Mesendoderm (in vitro differentiated cells): ENCODE data around the gene KLHL35.

Experiments
- DNase-seq: peaks from one replicate; pipeline ENCODE4 v3.0.0; 2013
- H2AK5ac ChIP-seq: 2 replicates; pipeline ENCODE4 v1.6.1; 2013; ENCODE audit warnings: low read length, inconsistent platforms
- H2BK120ac ChIP-seq: 2 replicates; pipeline ENCODE4 v1.6.1; 2013; ENCODE audit warnings: low read depth, mild to moderate bottlenecking, low read length, moderate library complexity, mixed read lengths
- H2BK15ac ChIP-seq: replicated peaks from 2 replicates; pipeline ENCODE4 v1.6.1; 2013; ENCODE audit warnings: low read depth, mild to moderate bottlenecking, moderate library complexity
- H2BK5ac ChIP-seq: 2 replicates; pipeline ENCODE4 v1.6.1; 2013; ENCODE audit warnings: low read length, inconsistent platforms
- H3K18ac ChIP-seq: 2 replicates; pipeline ENCODE4 v1.6.1; 2013; ENCODE audit warnings: mild to moderate bottlenecking, low read length, mixed read lengths
- H3K23ac ChIP-seq: one replicate; pipeline ENCODE4 v1.6.1; 2013; ENCODE audit warnings: low read length
- H3K27ac ChIP-seq: 2 replicates; pipeline ENCODE4 v1.5.1; 2013; ENCODE audit warnings: low read depth, mild to moderate bottlenecking, inconsistent platforms, low read length, moderate library complexity
- H3K27me3 ChIP-seq: 2 replicates; pipeline ENCODE4 v1.6.1; 2013; ENCODE audit warnings: low read length, control low read depth, mild to moderate bottlenecking, inconsistent platforms; ENCODE audit not compliant: insufficient read depth, poor library complexity
- H3K36me3 ChIP-seq: 2 replicates; pipeline ENCODE4 v1.6.1; 2013; ENCODE audit warnings: low read length, inconsistent platforms; ENCODE audit not compliant: control insufficient read depth, insufficient read depth
- H3K4ac ChIP-seq: one replicate; pipeline ENCODE4 v1.6.1; 2013; ENCODE audit warnings: low read depth, mild to moderate bottlenecking, low read length, moderate library complexity
- H3K4me1 ChIP-seq: 2 replicates; pipeline ENCODE4 v1.6.1; 2013; ENCODE audit warnings: low read depth, low read length, inconsistent platforms; ENCODE audit not compliant: control insufficient read depth
- H3K4me2 ChIP-seq: 2 replicates; pipeline ENCODE4 v1.6.1; 2013; ENCODE audit warnings: low read length
- H3K4me3 ChIP-seq: 2 replicates; pipeline ENCODE4 v1.5.1; 2013; ENCODE audit warnings: mild to moderate bottlenecking, low read length
- H3K56ac ChIP-seq: one replicate; pipeline ENCODE4 v1.6.1; 2013; ENCODE audit warnings: low read length
- H3K79me1 ChIP-seq: 2 replicates; pipeline ENCODE4 v1.6.1; 2013; ENCODE audit warnings: low read length, inconsistent platforms
- H3K79me2 ChIP-seq: 2 replicates; pipeline ENCODE4 v1.6.1; 2013; ENCODE audit warnings: mild to moderate bottlenecking, low read length; ENCODE audit not compliant: control insufficient read depth, insufficient read depth
- H3K9ac ChIP-seq: 2 replicates; pipeline ENCODE4 v1.6.1; 2013; ENCODE audit warnings: low read length, inconsistent platforms
- H4K5ac ChIP-seq: one replicate; pipeline ENCODE4 v1.6.1; 2013; ENCODE audit warnings: low read length
- H4K8ac ChIP-seq: one replicate; pipeline ENCODE4 v1.6.1; 2013; ENCODE audit warnings: low read depth, mild to moderate bottlenecking, control low read depth, low read length, moderate library complexity
- WGBS: extraction: QIAGEN DNeasy Blood & Tissue Kit; methylation state at CpG from one replicate; pipeline ENCODE4 v1.1.7; 2013; ENCODE audit warnings: low lambda C conversion rate, missing lambda C conversion rate; ENCODE audit not compliant: insufficient coverage; ENCODE audit errors: extremely low coverage; 5-methylcytosine and 5-hydroxymethylcytosine counted together

The KLHL35 gene

DNA sequence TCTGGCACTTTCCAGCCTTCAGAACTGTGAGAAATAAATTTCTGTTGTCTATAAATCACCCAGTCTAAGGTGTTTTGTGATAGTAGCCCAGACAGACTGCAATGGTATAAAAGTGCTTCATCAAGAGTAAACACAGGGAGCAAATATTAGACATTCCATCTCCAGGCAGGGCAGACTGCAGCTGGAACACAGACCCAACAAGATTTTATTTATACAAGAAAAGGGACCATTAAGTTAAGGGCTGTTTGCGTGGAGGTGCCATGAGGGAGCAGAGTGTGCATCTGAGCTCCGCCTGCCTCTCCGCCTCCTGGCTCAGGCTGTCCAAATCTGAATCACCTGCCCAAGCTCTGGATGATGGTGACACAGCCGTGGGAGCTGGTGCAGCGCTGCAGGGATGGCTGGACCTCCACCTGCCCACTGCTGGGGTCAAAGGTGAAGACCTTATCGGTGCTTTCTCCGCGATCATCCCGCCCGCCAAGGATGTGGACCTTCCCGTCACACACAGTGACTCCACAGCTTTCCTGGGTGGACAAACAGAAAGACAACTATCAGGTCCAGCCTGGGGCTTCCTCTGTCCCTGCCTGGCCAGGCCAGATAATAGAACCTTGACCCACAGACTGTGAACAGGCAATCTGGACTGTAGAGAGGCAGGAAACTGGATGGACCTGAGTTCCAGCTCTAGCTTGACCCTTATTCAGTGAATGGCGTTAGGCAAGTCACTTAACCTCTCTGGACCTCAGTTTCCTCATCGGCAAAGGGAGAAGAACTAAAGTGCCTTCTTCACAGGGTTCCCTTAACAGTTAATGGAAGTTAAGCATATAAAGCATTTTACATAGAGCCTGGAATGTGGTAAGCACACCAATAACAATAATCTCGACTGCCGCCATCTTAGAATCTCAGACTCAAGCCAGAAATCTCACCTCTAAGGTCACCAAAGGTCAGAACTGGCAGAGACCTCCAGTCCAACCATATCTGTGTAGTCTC, 10.5 kb downstream of the KLHL35 start:
- Histone ChIP-seq H3K23ac (no peak overlapping the region), H3K4me1 (peaks cover 2% of the 10 kb centered on the region), H3K36me3 (no peaks in the 10 kb centered on the region), H3K79me2 (no peaks in the 10 kb centered on the region), H3K27ac (no peak overlapping the region), H2BK120ac (no peak overlapping the region), H3K27me3 (no peaks in the 10 kb centered on the region), H2BK15ac (no peak overlapping the region), H3K18ac (no peak overlapping the region), H4K8ac (no peak overlapping the region), H3K4ac (no peak overlapping the region), H2BK5ac (no peak overlapping the region), H3K56ac (no peak overlapping the region), H3K9ac (no peak overlapping the region), H3K4me3 (no peak overlapping the region), H3K79me1 (no peaks in the 10 kb centered on the region), H3K4me2 (no peak overlapping the region), H4K5ac (no peak overlapping the region), H2AK5ac (no peak overlapping the region)
- no peak for DNase-seq
- WGBS, result no CpG with 5 or more reads among the region's 15 CpGs

- H3K4me1 ChIP-seq, result peaks cover 2% of the 10 kb centered on the region
- H3K27me3 ChIP-seq, result no peaks in the 10 kb centered on the region
- H2BK120ac ChIP-seq, result no peak overlapping the region
- H4K5ac ChIP-seq, result no peak overlapping the region
- no peak overlapping the region for H2AK5ac ChIP-seq
- no peak overlapping the region for H3K27ac ChIP-seq
- no CpG with 5 or more reads among the region's 2 CpGs for WGBS
- no peaks in the 10 kb centered on the region for H3K36me3 ChIP-seq
- no peak overlapping the region for H3K56ac ChIP-seq
- H3K4me3 ChIP-seq, result no peak overlapping the region
- DNase-seq, result no peak
- no peaks in the 10 kb centered on the region for H3K79me2 ChIP-seq
- H2BK15ac ChIP-seq, result no peak overlapping the region
- no peak overlapping the region for H3K18ac ChIP-seq
- no peak overlapping the region for H4K8ac ChIP-seq
- no peak overlapping the region for H3K23ac ChIP-seq
- H2BK5ac ChIP-seq, result no peak overlapping the region
- no peak overlapping the region for H3K4ac ChIP-seq
- H3K4me2 ChIP-seq, result no peak overlapping the region
- no peaks in the 10 kb centered on the region for H3K79me1 ChIP-seq
- H3K9ac ChIP-seq, result no peak overlapping the region
Observed at GRCh38 chr11:75421902-75422247, 11.1 kb downstream of the KLHL35 start.

- Histone ChIP-seq H3K27me3 (no peaks in the 10 kb centered on the region), H4K5ac (no peak overlapping the region), H3K4me1 (peaks cover 2% of the 10 kb centered on the region), H3K27ac (no peak overlapping the region), H3K79me1 (no peaks in the 10 kb centered on the region), H3K79me2 (no peaks in the 10 kb centered on the region), H2AK5ac (no peak overlapping the region), H3K4ac (no peak overlapping the region), H3K9ac (no peak overlapping the region), H3K36me3 (no peaks in the 10 kb centered on the region), H3K23ac (no peak overlapping the region), H2BK120ac (no peak overlapping the region), H2BK15ac (no peak overlapping the region), H3K18ac (no peak overlapping the region), H4K8ac (no peak overlapping the region), H2BK5ac (no peak overlapping the region), H3K4me3 (no peak overlapping the region), H3K4me2 (no peak overlapping the region), H3K56ac (no peak overlapping the region)
- no CpG with 5 or more reads among the region's 11 CpGs for WGBS
- DNase-seq, result no peak
Observed at GRCh38 chr11:75421035-75421602, 11.9 kb downstream of the KLHL35 start.

DNA sequence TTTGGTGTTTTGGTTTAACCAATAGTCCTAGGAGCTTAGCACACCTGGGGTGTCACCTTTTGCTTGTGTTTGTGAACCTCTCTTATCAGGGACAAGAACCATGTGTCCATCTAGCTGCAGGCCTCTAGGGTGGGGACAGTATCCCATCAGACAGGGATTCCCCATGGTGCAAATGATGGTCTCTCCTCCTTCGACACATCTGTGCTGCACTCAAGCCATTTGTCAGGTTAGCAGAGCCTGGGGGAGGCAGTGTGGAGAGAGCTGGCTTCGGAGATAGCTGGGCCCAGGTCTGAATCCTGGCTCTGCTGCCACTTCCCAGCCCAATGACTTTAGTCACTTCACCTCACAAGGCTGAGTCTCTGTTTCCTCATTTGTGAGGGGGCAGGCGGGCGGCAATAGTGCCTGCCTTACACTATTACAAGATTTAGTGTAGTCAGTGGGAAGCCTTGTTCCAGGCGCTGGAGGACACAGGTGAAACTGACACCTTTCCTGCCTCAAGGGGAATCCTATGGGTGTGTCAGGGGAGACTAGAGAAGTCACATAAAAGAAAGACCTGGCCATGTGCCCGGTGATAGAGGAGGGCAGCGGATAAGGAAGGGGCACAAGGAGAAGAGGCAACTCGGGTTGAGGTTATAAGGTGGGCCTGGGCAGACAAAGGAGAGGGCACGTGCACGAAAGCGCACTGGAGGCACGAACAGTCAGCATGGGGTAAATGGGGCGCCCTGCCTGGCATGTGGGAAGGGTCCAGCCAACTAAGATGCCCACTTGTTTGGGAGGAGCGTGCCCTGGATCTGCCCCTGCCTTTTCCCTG, 12.6 kb downstream of the KLHL35 start:
- no peaks in the 10 kb centered on the region for H3K79me1 ChIP-seq
- H3K27me3 ChIP-seq, result no peaks in the 10 kb centered on the region
- no peaks in the 10 kb centered on the region for H3K36me3 ChIP-seq
- H3K18ac ChIP-seq, result no peak overlapping the region
- H4K5ac ChIP-seq, result no peak overlapping the region
- no peak overlapping the region for H4K8ac ChIP-seq
- DNase-seq, result peak; percentile 60
- H2BK15ac ChIP-seq, result no peak overlapping the region
- no peak overlapping the region for H3K4ac ChIP-seq
- H3K79me2 ChIP-seq, result no peaks in the 10 kb centered on the region
- H2BK5ac ChIP-seq, result no peak overlapping the region
- no CpG with 5 or more reads among the region's 14 CpGs for WGBS
- H2BK120ac ChIP-seq, result no peak overlapping the region
- H3K9ac ChIP-seq, result peak overlapping the region; percentile 4
- no peak overlapping the region for H3K4me2 ChIP-seq
- no peak overlapping the region for H3K27ac ChIP-seq
- H3K4me1 ChIP-seq, result peaks cover 2% of the 10 kb centered on the region
- no peak overlapping the region for H3K23ac ChIP-seq
- H2AK5ac ChIP-seq, result no peak overlapping the region
- no peak overlapping the region for H3K4me3 ChIP-seq
- H3K56ac ChIP-seq, result no peak overlapping the region

- Histone ChIP-seq H3K4ac (no peak overlapping the region), H3K4me3 (no peak overlapping the region), H3K79me1 (no peaks in the 10 kb centered on the region), H3K9ac (no peak overlapping the region), H3K23ac (no peak overlapping the region), H3K4me1 (no peaks in the 10 kb centered on the region), H3K4me2 (no peak overlapping the region), H3K27me3 (no peaks in the 10 kb centered on the region), H2AK5ac (no peak overlapping the region), H2BK15ac (no peak overlapping the region), H4K8ac (no peak overlapping the region), H2BK5ac (no peak overlapping the region), H3K36me3 (peaks cover 10% of the 10 kb centered on the region), H3K79me2 (no peaks in the 10 kb centered on the region), H3K18ac (no peak overlapping the region), H3K56ac (no peak overlapping the region), H3K27ac (no peak overlapping the region), H2BK120ac (no peak overlapping the region), H4K5ac (no peak overlapping the region)
- no CpG with 5 or more reads among the region's 2 CpGs for whole genome bisulfite sequencing
- DNase-seq, result no peak
Observed at GRCh38 chr11:75413864-75414263, 19.1 kb downstream of the KLHL35 start.
